ENCODE measurements around the gene RNF227.

RNF227 gene

DNA sequence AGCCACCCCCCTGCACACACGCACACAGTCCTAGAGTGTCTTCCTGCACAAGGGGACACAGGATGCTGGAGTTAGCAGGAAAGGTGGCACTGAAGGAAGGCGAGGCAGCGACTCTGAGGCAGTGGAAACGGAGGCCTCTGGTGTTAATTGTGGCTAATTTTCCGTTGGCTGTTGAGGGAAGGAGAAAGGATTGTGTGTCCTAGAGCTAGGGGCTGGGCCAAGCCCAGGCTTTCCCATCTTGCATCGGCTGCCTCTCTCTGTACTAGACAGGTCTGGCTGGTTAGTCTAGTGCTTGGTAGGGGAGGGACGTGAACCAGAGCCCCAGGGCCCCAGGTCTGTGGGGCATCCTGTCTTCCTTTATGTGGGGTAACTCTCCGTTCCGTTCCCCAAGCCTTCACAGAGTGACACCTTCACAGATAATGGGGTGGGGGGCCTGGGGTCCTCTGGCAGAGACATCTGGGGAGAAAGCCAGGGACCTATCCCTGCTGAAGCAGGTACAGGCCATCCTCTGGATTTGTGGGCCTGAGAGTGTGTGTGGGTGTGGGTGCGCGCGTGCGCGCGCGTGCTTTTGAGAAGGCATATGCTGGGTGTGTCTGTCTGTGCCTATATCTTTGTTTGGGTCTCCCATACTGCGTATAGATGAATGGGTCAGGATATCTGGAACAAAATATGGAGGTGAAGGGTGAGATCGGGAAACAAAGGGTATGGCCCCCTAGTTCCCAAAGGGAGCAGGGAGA lies 27.7 kb downstream of the RNF227 start, which contains the start of gene CHD3:
TSS of gene CHD3 (plus strand) at position 606 of the 737 bp plus-strand sequence. CDS start 212 bp downstream, outside the sequence.
- TF ChIP-seq CTCF (IDR thresholded peaks at IDR 0.05; ENCODE audit: low read depth, low read length): no peak
- no peak for DNase-seq (ENCODE audit: extremely low read depth, low read depth)

GRCh38 chr17:7887482-7888183 lies 28.5 kb downstream of the RNF227 start:
- peak; percentile 90 for DNase-seq (ENCODE audit: extremely low read depth, low read depth)
- no peak for TF ChIP-seq CTCF (IDR thresholded peaks at IDR 0.05; ENCODE audit: low read depth, low read length)

GRCh38 chr17:7887038-7887481 lies 29.0 kb downstream of the RNF227 start:
- DNase-seq (ENCODE audit: extremely low read depth, low read depth): no peak

GRCh38 chr17:7886227-7887037 lies 29.7 kb downstream of the RNF227 start:
- no peak for DNase-seq (ENCODE audit: extremely low read depth, low read depth)
- no peak; the same call in 1 of the 2 replicates for TF ChIP-seq CTCF (IDR thresholded peaks at IDR 0.05; ENCODE audit: low read depth, low read length)

More at GRCh38 chr17:7887038-7887481, 29.0 kb downstream of the RNF227 start:
- TF ChIP-seq CTCF (IDR thresholded peaks at IDR 0.05; ENCODE audit: low read depth, low read length): no peak

- TF ChIP-seq CTCF (IDR thresholded peaks at IDR 0.05; ENCODE audit: low read depth, low read length): no peak
- DNase-seq (ENCODE audit: extremely low read depth, low read depth): no peak
Observed at GRCh38 chr17:7885367-7886226, 30.5 kb downstream of the RNF227 start.

DNA sequence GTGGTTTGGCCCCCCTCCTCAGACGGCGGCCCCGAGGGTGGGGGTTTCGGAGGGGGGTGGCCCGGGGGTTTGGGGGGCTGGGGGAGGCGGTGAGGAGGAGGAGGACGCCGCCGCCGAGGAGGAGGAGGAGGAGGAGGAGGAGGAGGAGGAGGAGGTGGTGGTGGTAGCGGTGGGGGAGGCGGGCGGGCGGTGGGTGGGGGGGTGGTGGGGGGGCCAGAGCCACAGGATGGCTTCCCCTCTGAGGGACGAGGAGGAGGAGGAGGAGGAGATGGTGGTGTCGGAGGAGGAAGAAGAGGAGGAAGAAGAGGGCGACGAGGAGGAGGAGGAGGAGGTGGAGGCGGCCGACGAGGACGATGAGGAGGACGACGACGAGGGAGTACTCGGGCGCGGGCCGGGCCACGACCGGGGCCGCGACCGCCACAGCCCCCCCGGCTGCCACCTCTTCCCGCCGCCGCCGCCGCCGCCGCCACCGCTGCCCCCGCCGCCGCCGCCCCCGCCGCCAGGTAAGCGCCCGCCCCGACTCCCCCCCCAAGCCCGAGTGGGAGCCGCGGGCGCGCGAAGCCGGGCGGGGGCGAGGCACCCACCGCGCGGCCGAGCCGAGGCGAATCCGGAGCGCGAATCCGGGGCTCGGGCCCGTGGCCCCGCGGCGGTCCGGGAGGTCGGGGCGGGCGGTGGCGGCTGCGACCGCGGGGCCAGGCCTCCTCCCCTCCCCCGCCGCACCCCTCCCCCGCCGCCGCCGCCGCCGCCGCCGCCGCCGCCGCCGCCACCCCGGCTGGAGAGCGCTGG lies 31.3 kb downstream of the RNF227 start:
- no peak for TF ChIP-seq CTCF (IDR thresholded peaks at IDR 0.05; ENCODE audit: low read depth, low read length)
- DNase-seq (ENCODE audit: extremely low read depth, low read depth): no peak

Measured in AG09319 (cell line).